A549 treated with RU486 at 1 μM for 4 hours (cell line): Measurements from ENCODE around the gene PGAP6. TPM values are rescaled to one million over a fixed set of nuclear protein-coding genes. Genes with fewer than 3 reads are reported as not detected.

Source experiments
- total RNA-seq: library from RNA; stranded (reverse); fragments of 200-300 nt; extraction: Qiagen RNA extraction; gene quantifications from 5 replicates; pipeline ENCODE4 v1.2.3, GENCODE V29; 2022; ENCODE audit warnings: low read depth

PGAP6 gene
- 27.5 to 40.7 TPM (median 35.0 TPM) in 5 replicates for total RNA-seq

GRCh38 chr16:381789-382717 is at the start of gene PGAP6:
PGAP6 (minus strand) TSS chr16:381978; CDS start chr16:381821, 157 bp downstream.

DNA sequence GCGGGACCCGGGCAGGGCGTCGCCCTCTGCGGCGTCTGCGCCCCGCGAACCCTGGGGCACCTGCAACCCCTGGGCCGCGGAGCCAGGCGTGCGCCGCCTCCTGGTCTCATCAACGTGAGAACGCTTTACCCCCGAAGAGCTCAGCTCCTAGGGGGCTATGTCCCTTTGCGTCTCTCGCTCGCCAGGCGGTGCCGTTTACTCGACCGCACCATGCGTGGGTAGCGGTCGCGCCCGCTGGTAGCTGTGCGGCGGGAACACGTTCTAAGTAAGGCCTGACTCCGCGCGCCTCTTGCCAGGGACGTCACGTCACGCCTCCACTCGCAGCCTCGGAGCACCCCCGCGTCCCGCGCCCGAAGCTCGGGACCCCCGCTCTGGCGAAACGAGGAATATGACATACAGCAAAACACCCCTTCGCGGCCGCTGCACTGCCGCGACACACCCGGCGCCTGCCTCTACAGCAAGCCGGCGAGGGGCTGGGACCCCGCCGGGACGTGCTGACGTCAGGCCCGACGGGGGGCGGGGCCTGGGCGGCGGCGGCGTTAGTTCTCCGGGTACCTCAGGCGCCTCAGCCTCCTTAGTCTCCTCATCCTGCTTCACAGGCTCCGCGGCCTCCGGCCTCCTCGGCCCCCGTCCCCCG is 43.4 kb upstream of the PGAP6 start, which contains the start of gene RAB11FIP3:
Gene RAB11FIP3, plus strand, starts transcription at position 568 of the 637 bp plus-strand sequence. CDS start 358 bp downstream, outside the sequence.

DNA sequence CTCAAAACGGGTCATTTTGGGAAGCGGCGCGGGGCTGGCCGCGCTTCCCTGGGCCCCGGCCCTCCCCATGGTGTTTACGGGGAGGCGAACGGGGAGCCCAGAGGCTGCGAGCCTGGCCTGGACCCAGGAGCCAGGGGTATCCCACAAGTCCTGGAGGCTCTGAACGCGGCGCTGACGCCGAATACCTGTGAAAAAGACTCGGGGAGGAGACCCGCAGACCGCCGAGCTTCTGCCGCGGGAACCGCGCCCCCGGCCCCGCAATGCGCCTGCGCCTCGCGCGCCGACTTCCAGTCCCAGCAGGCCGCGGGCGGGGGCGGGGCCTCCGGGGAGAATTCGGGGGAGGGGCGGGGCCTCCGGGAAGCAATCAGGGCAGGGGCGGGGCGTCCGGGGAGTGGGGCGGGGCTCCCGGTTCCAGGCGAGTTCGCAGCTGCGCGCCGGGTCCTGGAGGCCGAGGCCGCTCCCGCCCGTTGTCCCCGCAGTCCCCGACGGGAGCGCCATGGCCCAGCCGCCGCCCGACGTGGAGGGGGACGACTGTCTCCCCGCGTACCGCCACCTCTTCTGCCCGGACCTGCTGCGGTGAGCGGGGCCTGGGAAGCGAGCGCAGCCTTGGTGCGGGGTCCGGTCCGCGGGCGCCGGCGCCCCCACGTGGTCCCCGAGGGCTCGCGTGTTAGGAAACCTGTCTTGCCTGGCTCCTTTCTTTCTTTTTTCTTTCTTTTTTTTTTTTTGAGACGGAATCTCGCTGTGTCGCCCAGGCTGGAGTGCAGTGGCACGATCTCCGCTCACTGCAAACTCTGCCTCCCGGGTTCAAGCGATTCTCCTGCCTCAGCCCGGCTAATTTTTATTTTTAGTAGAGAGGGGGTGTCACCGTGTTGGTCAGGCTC is 19.9 kb upstream of the PGAP6 start, which contains the start of gene DECR2:
Gene DECR2, plus strand, starts transcription at position 418 of the 881 bp plus-strand sequence. Its CDS starts 79 bp downstream, at position 497.

DNA sequence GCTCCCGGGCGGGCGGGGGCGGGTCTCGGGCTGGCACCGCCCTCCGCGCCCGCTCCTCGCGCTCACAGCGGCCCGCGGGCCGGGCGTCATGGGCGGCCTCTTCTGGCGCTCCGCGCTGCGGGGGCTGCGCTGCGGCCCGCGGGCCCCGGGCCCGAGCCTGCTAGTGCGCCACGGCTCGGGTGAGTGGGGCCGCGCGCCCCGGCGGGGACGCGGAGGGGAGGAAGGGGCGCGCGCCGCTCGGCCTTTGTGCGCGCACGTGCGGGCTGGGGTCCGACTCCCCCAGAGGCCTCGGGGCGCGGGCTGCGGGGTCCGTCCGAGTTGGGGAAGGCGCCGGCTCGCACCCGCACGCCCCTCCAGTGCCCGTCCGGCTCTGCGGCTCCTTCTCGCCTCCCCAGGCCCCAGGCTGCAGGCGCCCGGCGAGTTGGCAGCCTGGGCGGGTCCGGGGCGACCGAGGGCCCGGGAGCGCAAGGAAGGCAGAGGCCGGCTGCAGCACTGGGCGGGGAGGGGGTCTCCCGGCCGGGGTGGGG is 15.4 kb upstream of the PGAP6 start, which contains the start of gene NME4:
Gene NME4, plus strand, starts transcription at position 65 of the 527 bp plus-strand sequence. Its CDS starts 24 bp downstream, at position 89.

GRCh38 chr16:370443-370842 is 11.3 kb downstream of the PGAP6 start, which contains the start of gene MRPL28:
MRPL28 (minus strand) TSS chr16:370538; CDS start chr16:370218, 320 bp downstream.

GRCh38 chr16:352547-353403 is 29.0 kb downstream of the PGAP6 start, which contains the start of gene AXIN1:
AXIN1 (minus strand) TSS chr16:352723; CDS start chr16:347025, 5,698 bp downstream.

Other genes with a start within 250 kb of the PGAP6 start
- 21.2 to 30.4 TPM (median 27.7 TPM) in 5 replicates for gene NPRL3, start 243.3 kb downstream of the PGAP6 start, total RNA-seq
- 0.14 TPM in 1 of 5 replicates, not detected in the others for gene HBZ, start 229.3 kb downstream of the PGAP6 start, total RNA-seq
- not detected in 5 replicates for gene HBM, start 216.0 kb downstream of the PGAP6 start, total RNA-seq
- 0.55 to 0.80 TPM (median 0.57 TPM) in 3 of 5 replicates, not detected in the others for gene HBA2, start 209.1 kb downstream of the PGAP6 start, total RNA-seq
- 0.55 to 1.8 TPM (median 1.1 TPM) in 4 of 5 replicates, not detected in the other for gene HBA1, start 205.3 kb downstream of the PGAP6 start, total RNA-seq
- gene HBQ1, start 201.5 kb downstream of the PGAP6 start, total RNA-seq = 6.1 to 7.9 TPM (median 6.9 TPM) in 5 replicates
- gene LUC7L, start 152.5 kb downstream of the PGAP6 start, total RNA-seq = 42.5 to 51.2 TPM (median 50.0 TPM) in 5 replicates
- gene FAM234A, start 147.2 kb downstream of the PGAP6 start, total RNA-seq = 40.5 to 52.4 TPM (median 48.2 TPM) in 5 replicates
- gene RGS11, start 106.0 kb downstream of the PGAP6 start, total RNA-seq = 2.7 to 5.9 TPM (median 4.2 TPM) in 5 replicates
- gene ARHGDIG, start 101.4 kb downstream of the PGAP6 start, total RNA-seq = 1.8 to 3.6 TPM (median 2.5 TPM) in 5 replicates
- gene PDIA2, start 98.8 kb downstream of the PGAP6 start, total RNA-seq = 0.13 to 0.64 TPM (median 0.31 TPM) in 4 of 5 replicates, not detected in the other
- 30.0 to 37.7 TPM (median 35.5 TPM) in 5 replicates for gene AXIN1, start 29.3 kb downstream of the PGAP6 start, total RNA-seq
- 119 to 135 TPM (median 129 TPM) in 5 replicates for gene MRPL28, start 11.4 kb downstream of the PGAP6 start, total RNA-seq
- gene NME4, start 15.2 kb upstream of the PGAP6 start, total RNA-seq = 286 to 471 TPM (median 425 TPM) in 5 replicates
- 18.8 to 30.2 TPM (median 25.3 TPM) in 5 replicates for gene DECR2, start 19.9 kb upstream of the PGAP6 start, total RNA-seq
- gene RAB11FIP3, start 43.7 kb upstream of the PGAP6 start, total RNA-seq = 16.4 to 22.4 TPM (median 18.8 TPM) in 5 replicates
- 41.1 to 84.0 TPM (median 73.2 TPM) in 5 replicates for gene CAPN15, start 145.7 kb upstream of the PGAP6 start, total RNA-seq
- gene PRR35, start 178.4 kb upstream of the PGAP6 start, total RNA-seq = 0.06 to 0.18 TPM (median 0.13 TPM) in 5 replicates
- gene NHLRC4, start 185.0 kb upstream of the PGAP6 start, total RNA-seq = 0.11 to 0.39 TPM (median 0.21 TPM) in 5 replicates
- 25.3 to 44.0 TPM (median 34.0 TPM) in 5 replicates for gene PIGQ, start 188.0 kb upstream of the PGAP6 start, total RNA-seq
- gene RAB40C, start 208.1 kb upstream of the PGAP6 start, total RNA-seq = 10.7 to 19.4 TPM (median 17.7 TPM) in 5 replicates
- gene WFIKKN1, start 249.0 kb upstream of the PGAP6 start, total RNA-seq = 0.10 to 0.23 TPM (median 0.13 TPM) in 5 replicates